ENCODE results near the gene LRFN2. TPM values are rescaled to one million over a fixed set of nuclear protein-coding genes. Genes with fewer than 3 reads are reported as not detected.

The LRFN2 gene
- total and polyA plus RNA-seq, 2 of the 8 experiments (the other 6 are each of a cell fraction or from before 2014, with no cell fraction given), result 2.3 TPM

- no peak for TF ChIP-seq ATF2 (IDR thresholded peaks at IDR 0.05; ENCODE audit: low read length)
- no peak for TF ChIP-seq HDAC2 (IDR thresholded peaks at IDR 0.05; ENCODE audit: borderline replicate concordance in 1 of 2, low read depth in 2 of 2, low read length in 2 of 2)
- no peak for TF ChIP-seq MAX (IDR thresholded peaks at IDR 0.05)
- TF ChIP-seq RAD21 (IDR thresholded peaks at IDR 0.05 in 1 of 2, conservative IDR thresholded peaks at IDR 0.05 in 1 of 2; ENCODE audit: low read depth in 2 of 2, low read length in 2 of 2), result no peak
Observed at GRCh38 chr6:40342723-40343122, 244.4 kb downstream of the LRFN2 start (continued).

Measured in H1 (cell line).